ENCODE results near the gene ITPKA. TPM values are rescaled to one million over a fixed set of nuclear protein-coding genes. Genes with fewer than 3 reads are reported as not detected.

Gene ITPKA
- total and polyA plus RNA-seq, 2 experiments from 2014 or later, result 0.14 to 0.43 TPM

DNA sequence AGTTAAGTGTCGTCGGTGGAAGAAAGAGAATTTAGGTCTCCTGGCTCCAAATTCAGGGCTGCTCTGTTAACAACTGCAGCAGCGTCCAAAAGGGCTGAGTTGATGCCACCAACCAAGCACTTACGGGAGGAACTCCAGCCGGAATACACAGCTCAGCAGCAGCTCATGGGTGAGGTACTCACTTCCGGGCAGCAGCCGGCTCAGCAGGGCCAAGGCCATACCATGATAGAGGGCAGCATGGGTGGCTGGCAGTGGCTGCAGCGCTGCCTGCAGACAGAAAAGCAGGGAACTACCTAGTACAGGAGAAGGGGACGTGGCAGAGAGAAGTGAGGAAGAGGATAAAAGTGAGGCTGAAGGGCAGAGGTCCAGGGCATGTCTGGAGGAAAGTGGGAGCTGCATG is 27.9 kb downstream of the ITPKA start:
- Histone ChIP-seq H3K9me2 (ENCODE audit: insufficient read depth) (no peaks in the 10 kb centered on the region), H3K36me3 (ENCODE audit: low read depth) (no peaks in the 10 kb centered on the region; the same call in 1 of the 2 replicates), H3K4me2 (ENCODE audit: unreplicated experiment) (no peak overlapping the region), H3K4me1 (ENCODE audit: insufficient read depth) (no peaks in the 10 kb centered on the region), H3K79me2 (ENCODE audit: insufficient read depth) (no peaks in the 10 kb centered on the region), H3K27ac (no peak overlapping the region), H3K9me3 (ENCODE audit: low read depth) (no peaks in the 10 kb centered on the region), H3F3A (ENCODE audit: insufficient read depth) (no peaks in the 10 kb centered on the region), H3K27me3 (replicated peaks; ENCODE audit: insufficient read depth) (no peaks in the 10 kb centered on the region), H3K4me3 (no peak overlapping the region), H2AFZ (no peak overlapping the region), H4K20me1 (ENCODE audit: insufficient read depth) (no peaks in the 10 kb centered on the region), H3K9ac (no peak overlapping the region)
- WGBS, 2 experiments (ENCODE audit: low coverage in 1 of 2, low lambda C conversion rate in 2 of 2, missing lambda C conversion rate in 2 of 2), result 84 to 85% methylated on average over 9 of the region's 9 CpGs
- TF ChIP-seq EZH2 (IDR thresholded peaks at IDR 0.05; ENCODE audit: insufficient read depth, poor library complexity, severe bottlenecking) (no peak), EZH2phosphoT487 (IDR thresholded peaks at IDR 0.05; ENCODE audit: insufficient read depth, low read depth) (no peak)
- in situ Hi-C loops (cut with MboI), result no loop called here
- no peak for DNase-seq

- in situ Hi-C loops (cut with MboI), result no loop called here
- H4K20me1 ChIP-seq (ENCODE audit: insufficient read depth), result no peaks in the 10 kb centered on the region
- 85 to 91% methylated on average over 5 of the region's 5 CpGs for WGBS, 2 experiments (ENCODE audit: low coverage in 1 of 2, low lambda C conversion rate in 2 of 2, missing lambda C conversion rate in 2 of 2)
These were observed 29.4 kb downstream of the ITPKA start for GRCh38 chr15:41523097-41523496.

GRCh38 chr15:41530363-41530956 is 36.8 kb downstream of the ITPKA start:
- no peaks in the 10 kb centered on the region for H3K9me3 ChIP-seq (ENCODE audit: low read depth)
- peaks cover 16% of the 10 kb centered on the region for H3K36me3 ChIP-seq (ENCODE audit: low read depth)
- 96 to 100% methylated on average over 6 of the region's 6 CpGs for WGBS, 2 experiments (ENCODE audit: low coverage in 1 of 2, low lambda C conversion rate in 2 of 2, missing lambda C conversion rate in 2 of 2)
- H2AFZ ChIP-seq, result no peak overlapping the region
- no peak for DNase-seq
- no peak overlapping the region for H3K4me2 ChIP-seq (ENCODE audit: unreplicated experiment)
- no peak overlapping the region for H3K4me3 ChIP-seq
- H3K9ac ChIP-seq, result no peak overlapping the region
- in situ Hi-C loops (cut with MboI), result no loop called here
- TF ChIP-seq EZH2phosphoT487 (IDR thresholded peaks at IDR 0.05; ENCODE audit: insufficient read depth, low read depth), result no peak
- TF ChIP-seq EZH2 (IDR thresholded peaks at IDR 0.05; ENCODE audit: insufficient read depth, poor library complexity, severe bottlenecking), result no peak
- H4K20me1 ChIP-seq (ENCODE audit: insufficient read depth), result no peaks in the 10 kb centered on the region
- no peaks in the 10 kb centered on the region for H3K79me2 ChIP-seq (ENCODE audit: insufficient read depth)
- H3F3A ChIP-seq (ENCODE audit: insufficient read depth), result no peaks in the 10 kb centered on the region
- no peak overlapping the region for H3K27ac ChIP-seq
- H3K4me1 ChIP-seq (ENCODE audit: insufficient read depth), result no peaks in the 10 kb centered on the region
- no peaks in the 10 kb centered on the region for H3K27me3 ChIP-seq (replicated peaks; ENCODE audit: insufficient read depth)
- no peaks in the 10 kb centered on the region for H3K9me2 ChIP-seq (ENCODE audit: insufficient read depth)

More at GRCh38 chr15:41523097-41523496, 29.4 kb downstream of the ITPKA start:
- Histone ChIP-seq H3K4me1 (ENCODE audit: insufficient read depth) (no peaks in the 10 kb centered on the region), H3K79me2 (ENCODE audit: insufficient read depth) (no peaks in the 10 kb centered on the region), H3K9ac (no peak overlapping the region), H3K27ac (no peak overlapping the region), H3K9me3 (ENCODE audit: low read depth) (no peaks in the 10 kb centered on the region), H3K27me3 (replicated peaks; ENCODE audit: insufficient read depth) (no peaks in the 10 kb centered on the region), H3K4me3 (no peak overlapping the region), H3K9me2 (ENCODE audit: insufficient read depth) (no peaks in the 10 kb centered on the region), H2AFZ (no peak overlapping the region), H3K4me2 (ENCODE audit: unreplicated experiment) (no peak overlapping the region), H3F3A (ENCODE audit: insufficient read depth) (no peaks in the 10 kb centered on the region), H3K36me3 (ENCODE audit: low read depth) (peaks cover 7% of the 10 kb centered on the region)
- peak; percentile 25 for DNase-seq
- TF ChIP-seq EZH2 (IDR thresholded peaks at IDR 0.05; ENCODE audit: insufficient read depth, poor library complexity, severe bottlenecking) (no peak), EZH2phosphoT487 (IDR thresholded peaks at IDR 0.05; ENCODE audit: insufficient read depth, low read depth) (no peak)

DNA sequence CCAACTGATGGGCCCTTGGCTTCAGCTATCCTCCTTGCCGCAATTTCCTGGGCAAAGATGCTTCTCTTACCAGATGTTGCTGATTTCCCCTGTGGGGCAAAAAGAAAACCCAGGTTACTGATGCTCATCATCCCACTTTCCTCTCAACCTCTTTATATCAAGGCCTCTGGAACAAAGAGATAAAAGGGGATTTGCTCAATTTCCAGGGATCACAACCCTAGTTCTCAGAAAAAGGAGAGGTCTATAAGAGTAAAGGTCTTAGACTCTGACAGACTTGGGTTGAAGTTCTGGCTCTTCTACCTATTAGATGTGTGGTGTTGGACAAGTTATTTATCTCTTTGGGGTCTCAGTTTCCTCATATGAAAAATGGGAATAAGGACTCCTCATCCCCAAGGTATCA is 41.9 kb downstream of the ITPKA start:
- H3K79me2 ChIP-seq (ENCODE audit: insufficient read depth), result peaks cover 2% of the 10 kb centered on the region; the same call in 1 of the 2 replicates
- 89 to 96% methylated on average over 1 of the region's 1 CpG for WGBS, 2 experiments (ENCODE audit: low coverage in 1 of 2, low lambda C conversion rate in 2 of 2, missing lambda C conversion rate in 2 of 2)
- H3K27ac ChIP-seq, result no peak overlapping the region
- no peaks in the 10 kb centered on the region for H3K9me2 ChIP-seq (ENCODE audit: insufficient read depth)
- no peaks in the 10 kb centered on the region for H3K27me3 ChIP-seq (replicated peaks; ENCODE audit: insufficient read depth)
- H3K9me3 ChIP-seq (ENCODE audit: low read depth), result no peaks in the 10 kb centered on the region
- in situ Hi-C loops (cut with MboI), result no loop called here
- no peak overlapping the region for H3K9ac ChIP-seq
- TF ChIP-seq EZH2 (IDR thresholded peaks at IDR 0.05; ENCODE audit: insufficient read depth, poor library complexity, severe bottlenecking) (no peak), EZH2phosphoT487 (IDR thresholded peaks at IDR 0.05; ENCODE audit: insufficient read depth, low read depth) (no peak)
- no peak for DNase-seq
- no peak overlapping the region for H3K4me2 ChIP-seq (ENCODE audit: unreplicated experiment)
- H3F3A ChIP-seq (ENCODE audit: insufficient read depth), result no peaks in the 10 kb centered on the region
- no peak overlapping the region for H2AFZ ChIP-seq
- H3K36me3 ChIP-seq (ENCODE audit: low read depth), result peaks cover 13% of the 10 kb centered on the region
- no peak overlapping the region for H3K4me3 ChIP-seq
- H3K4me1 ChIP-seq (ENCODE audit: insufficient read depth), result peaks cover 9% of the 10 kb centered on the region
- H4K20me1 ChIP-seq (ENCODE audit: insufficient read depth), result no peaks in the 10 kb centered on the region
